ENCODE data around the gene LRRC3B. TPM values are rescaled to one million over a fixed set of nuclear protein-coding genes. Genes with fewer than 3 reads are reported as not detected.

Gene LRRC3B
- total RNA-seq, 1 donor from 2014 or later: 0.54 TPM

DNA sequence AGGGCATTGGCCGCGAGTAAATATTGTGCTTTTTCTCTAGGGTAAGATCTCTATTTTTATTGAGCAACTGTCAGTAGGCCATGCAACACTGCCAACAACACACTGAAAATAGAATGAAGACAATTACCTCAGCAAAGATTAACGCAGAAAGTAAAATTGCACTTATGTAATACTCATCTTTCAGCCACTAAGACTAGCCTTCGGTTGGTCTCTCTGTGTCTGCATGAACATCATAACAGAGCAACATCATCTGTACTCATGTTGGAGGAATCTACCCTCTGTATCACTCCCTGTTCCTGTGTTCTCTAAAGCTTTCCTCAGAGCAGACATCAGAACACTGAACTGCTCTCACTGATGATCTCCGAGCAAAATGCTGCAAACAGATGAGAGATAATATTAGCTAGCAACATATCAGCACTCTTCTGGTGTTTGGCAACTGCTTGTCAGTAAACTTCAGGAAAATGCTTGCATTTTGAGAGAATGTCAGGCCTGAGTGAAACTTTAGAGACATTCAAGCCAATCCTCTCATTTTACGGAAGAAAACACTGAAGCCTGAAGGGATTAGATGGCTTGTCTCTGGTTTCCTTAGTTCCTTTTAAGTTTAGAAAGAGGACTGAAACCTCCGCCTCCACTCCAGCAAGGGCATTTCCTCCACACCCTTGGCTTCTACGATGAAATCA is 8.4 kb upstream of the LRRC3B start:
- Mint-ChIP-seq H3K9me3 (no peaks in the 10 kb centered on the region), H3K36me3 (ENCODE audit: low read depth) (no peaks in the 10 kb centered on the region)
- no peak for DNase-seq (ENCODE audit: low read depth, low spot score)

DNA sequence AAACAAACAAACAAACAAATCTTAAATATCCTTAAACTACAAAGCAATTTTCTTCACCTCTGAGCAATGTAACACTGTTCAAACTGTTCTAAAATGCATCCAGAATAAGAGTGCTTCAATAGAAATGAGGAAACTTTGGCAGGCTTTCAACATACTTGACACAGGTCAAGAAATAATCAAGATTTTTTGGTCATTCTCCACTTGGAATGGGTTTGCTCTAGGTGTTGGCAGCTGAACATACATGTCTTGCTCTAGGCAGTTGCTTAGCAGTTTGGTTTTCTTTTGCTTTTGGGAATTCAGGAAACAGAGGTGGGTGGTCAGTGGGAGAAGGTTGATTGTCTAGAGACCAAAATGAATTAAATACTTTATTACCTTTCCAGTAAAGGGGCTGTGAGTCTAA is 1.4 kb upstream of the LRRC3B start:
- H3K4me3 Mint-ChIP-seq: peak overlapping the region; percentile 86
- DNase-seq (ENCODE audit: low read depth, low spot score): no peak
- H3K27me3 Mint-ChIP-seq (ENCODE audit: low read depth): peaks cover 95% of the 10 kb centered on the region
- H3K4me1 Mint-ChIP-seq: peaks cover 27% of the 10 kb centered on the region
- no peaks in the 10 kb centered on the region for H3K9me3 Mint-ChIP-seq
- H3K27ac Mint-ChIP-seq (ENCODE audit: unreplicated experiment): no peak overlapping the region
- no peaks in the 10 kb centered on the region for H3K36me3 Mint-ChIP-seq (ENCODE audit: low read depth)
- TF ChIP-seq, protein P1, sequence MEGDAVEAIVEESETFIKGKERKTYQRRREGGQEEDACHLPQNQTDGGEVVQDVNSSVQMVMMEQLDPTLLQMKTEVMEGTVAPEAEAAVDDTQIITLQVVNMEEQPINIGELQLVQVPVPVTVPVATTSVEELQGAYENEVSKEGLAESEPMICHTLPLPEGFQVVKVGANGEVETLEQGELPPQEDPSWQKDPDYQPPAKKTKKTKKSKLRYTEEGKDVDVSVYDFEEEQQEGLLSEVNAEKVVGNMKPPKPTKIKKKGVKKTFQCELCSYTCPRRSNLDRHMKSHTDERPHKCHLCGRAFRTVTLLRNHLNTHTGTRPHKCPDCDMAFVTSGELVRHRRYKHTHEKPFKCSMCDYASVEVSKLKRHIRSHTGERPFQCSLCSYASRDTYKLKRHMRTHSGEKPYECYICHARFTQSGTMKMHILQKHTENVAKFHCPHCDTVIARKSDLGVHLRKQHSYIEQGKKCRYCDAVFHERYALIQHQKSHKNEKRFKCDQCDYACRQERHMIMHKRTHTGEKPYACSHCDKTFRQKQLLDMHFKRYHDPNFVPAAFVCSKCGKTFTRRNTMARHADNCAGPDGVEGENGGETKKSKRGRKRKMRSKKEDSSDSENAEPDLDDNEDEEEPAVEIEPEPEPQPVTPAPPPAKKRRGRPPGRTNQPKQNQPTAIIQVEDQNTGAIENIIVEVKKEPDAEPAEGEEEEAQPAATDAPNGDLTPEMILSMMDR (conservative IDR thresholded peaks at IDR 0.05): no peak

More for the DNA sequence above, 8.4 kb upstream of the LRRC3B start:
- TF ChIP-seq, protein P1 (conservative IDR thresholded peaks at IDR 0.05): no peak
- no peak overlapping the region for H3K4me3 Mint-ChIP-seq
- H3K27me3 Mint-ChIP-seq (ENCODE audit: low read depth): peaks cover 36% of the 10 kb centered on the region
- H3K27ac Mint-ChIP-seq (ENCODE audit: unreplicated experiment): no peak overlapping the region
- H3K4me1 Mint-ChIP-seq: no peaks in the 10 kb centered on the region

DNA sequence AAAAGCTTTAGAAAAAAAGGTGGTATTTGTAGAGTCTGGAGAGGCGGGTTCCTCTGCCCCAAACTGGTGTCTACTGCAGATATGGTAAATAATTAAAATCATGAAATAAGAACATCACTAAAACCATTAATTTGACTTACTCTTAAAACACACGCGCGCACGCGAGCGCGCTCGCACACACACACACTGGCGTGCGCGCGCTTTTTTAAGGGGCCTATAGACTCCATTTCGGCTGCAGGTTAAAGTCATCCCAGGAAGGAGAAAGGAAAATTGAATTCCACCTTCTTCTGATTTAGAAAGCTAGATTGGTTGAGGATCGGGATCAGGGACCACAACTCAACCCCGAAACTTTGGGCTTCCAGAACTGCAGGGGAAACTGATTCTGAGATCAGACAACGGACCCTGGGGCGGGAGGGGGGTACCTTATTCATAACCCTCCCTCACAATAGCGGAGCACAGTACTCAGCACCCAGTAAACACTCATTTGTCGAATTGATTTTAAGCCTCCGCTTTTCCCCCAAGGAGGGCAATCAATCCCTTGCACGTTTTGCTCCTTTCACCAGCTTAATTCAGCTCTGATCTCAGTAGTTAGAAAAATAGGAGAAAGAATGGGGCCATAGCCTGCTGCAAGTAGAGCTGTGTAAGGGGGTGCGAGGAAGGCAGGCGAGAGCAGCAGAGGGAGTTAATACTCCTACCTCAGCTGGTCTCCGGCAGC is 509 bp upstream of the LRRC3B start:
- no peaks in the 10 kb centered on the region for H3K9me3 Mint-ChIP-seq
- peak overlapping the region; percentile 86 for H3K4me3 Mint-ChIP-seq
- H3K36me3 Mint-ChIP-seq (ENCODE audit: low read depth): no peaks in the 10 kb centered on the region
- no peak for DNase-seq (ENCODE audit: low read depth, low spot score)
- no peak overlapping the region for H3K27ac Mint-ChIP-seq (ENCODE audit: unreplicated experiment)
- H3K4me1 Mint-ChIP-seq: peaks cover 27% of the 10 kb centered on the region
- TF ChIP-seq, protein P1 (conservative IDR thresholded peaks at IDR 0.05): no peak
- peaks cover 93% of the 10 kb centered on the region for H3K27me3 Mint-ChIP-seq (ENCODE audit: low read depth)

DNA sequence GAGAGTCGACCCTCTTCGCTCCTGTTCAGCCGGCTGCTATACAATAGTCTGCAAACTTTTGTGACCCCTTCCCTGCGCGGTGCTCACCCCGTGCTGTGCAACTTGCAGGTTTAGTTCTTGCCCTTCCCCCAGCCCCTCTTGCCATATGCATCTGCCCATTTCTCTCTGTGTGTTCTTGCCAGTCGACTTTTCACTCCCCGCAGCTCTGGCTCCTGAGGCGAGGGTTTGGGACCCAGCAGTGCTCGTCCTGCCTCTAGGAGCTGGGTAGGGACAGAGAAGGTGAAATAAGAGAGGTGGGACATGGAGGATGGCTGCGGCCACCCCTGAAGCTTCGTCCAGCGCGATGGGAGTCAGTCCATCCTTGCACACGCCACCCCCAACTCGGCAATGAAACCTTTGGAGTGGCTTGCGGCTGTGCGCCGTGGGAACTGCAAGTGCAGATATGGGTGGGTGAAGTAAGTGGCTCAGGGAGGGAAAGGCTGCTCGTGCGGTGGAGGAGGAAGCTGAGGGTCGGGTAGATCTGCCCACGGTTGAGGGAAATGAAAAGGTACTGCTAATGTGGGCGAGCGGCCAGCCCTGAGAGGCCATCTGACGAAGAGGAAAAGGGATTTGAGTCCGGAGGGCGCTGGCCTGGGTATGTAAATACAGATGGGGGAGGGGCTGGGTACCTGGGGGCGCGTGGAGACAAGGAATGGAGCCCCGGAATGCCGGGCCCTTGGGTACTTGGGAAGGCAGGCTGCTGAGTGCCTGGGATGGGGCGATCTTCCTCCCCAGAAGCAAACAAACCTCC is 1.0 kb downstream of the LRRC3B start:
- H3K4me3 Mint-ChIP-seq: peak overlapping the region; percentile 80
- H3K27me3 Mint-ChIP-seq (ENCODE audit: low read depth): peaks cover 86% of the 10 kb centered on the region
- TF ChIP-seq, protein P1 (conservative IDR thresholded peaks at IDR 0.05): no peak
- H3K4me1 Mint-ChIP-seq: peaks cover 27% of the 10 kb centered on the region
- H3K36me3 Mint-ChIP-seq (ENCODE audit: low read depth): no peaks in the 10 kb centered on the region
- H3K27ac Mint-ChIP-seq (ENCODE audit: unreplicated experiment): no peak overlapping the region
- H3K9me3 Mint-ChIP-seq: no peaks in the 10 kb centered on the region
- no peak for DNase-seq (ENCODE audit: low read depth, low spot score)

DNA sequence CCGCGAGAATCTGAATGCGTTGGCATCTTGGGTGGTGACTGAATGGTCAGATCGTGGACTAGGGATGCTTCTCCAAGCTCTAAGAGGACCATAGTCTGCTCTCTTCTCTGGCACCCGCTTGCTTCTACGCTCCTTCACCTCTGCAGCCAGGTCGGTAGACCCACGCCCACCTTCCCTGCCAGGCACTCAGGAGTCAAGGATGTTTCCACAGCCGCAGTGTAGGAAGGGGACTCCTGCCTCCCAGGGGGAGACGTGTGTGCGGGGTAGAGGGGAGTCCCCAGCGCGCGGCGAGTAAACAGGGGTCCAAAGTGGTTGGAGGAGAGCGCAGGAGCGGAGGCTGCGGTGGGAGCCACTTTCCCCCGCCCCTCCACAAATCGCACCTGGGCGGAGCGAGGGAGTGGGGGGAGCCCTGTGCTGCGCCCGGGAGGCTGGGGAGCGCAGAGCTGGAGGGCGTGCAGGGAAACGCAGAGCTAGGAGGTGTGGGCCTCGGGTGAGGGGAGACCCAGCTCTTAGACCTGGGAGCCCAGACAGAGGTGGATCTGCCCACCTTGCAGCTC is 1.7 kb downstream of the LRRC3B start:
- Mint-ChIP-seq H3K4me3 (peak overlapping the region; percentile 80), H3K4me1 (peaks cover 30% of the 10 kb centered on the region), H3K27ac (ENCODE audit: unreplicated experiment) (no peak overlapping the region), H3K36me3 (ENCODE audit: low read depth) (no peaks in the 10 kb centered on the region), H3K27me3 (ENCODE audit: low read depth) (peaks cover 82% of the 10 kb centered on the region), H3K9me3 (no peaks in the 10 kb centered on the region)
- TF ChIP-seq, protein P1 (conservative IDR thresholded peaks at IDR 0.05): no peak
- no peak for DNase-seq (ENCODE audit: low read depth, low spot score)
